CD14-positive monocyte (primary cell): ENCODE data around the gene TAGLN3. TPM values are rescaled to one million over a fixed set of nuclear protein-coding genes. Genes with fewer than 3 reads are reported as not detected.

Source experiments
- DNase-seq, 3 donors: peaks; one replicate each; pipeline ENCODE4 v3.0.0-alpha.2; 2011 to 2022
- H2AFZ ChIP-seq: 2 replicates; pipeline ENCODE4 v1.6.0; 2012; ENCODE audit warnings: mild to moderate bottlenecking, low read depth, low read length, inconsistent platforms; ENCODE audit not compliant: insufficient read depth, poor library complexity, severe bottlenecking
- H3K27ac ChIP-seq, 2 donors: 1 replicate in 1 of 2; 2 replicates in 1 of 2; pipeline ENCODE4 v1.5.1; 2012 to 2013; ENCODE audit warnings: low read length in 2 of 2, control low read depth in 1 of 2, inconsistent platforms in 1 of 2, low read depth in 1 of 2, mild to moderate bottlenecking in 1 of 2
- H3K27me3 ChIP-seq, 2 donors: one replicate each; pipeline versions ENCODE4 v1.6.0 to v1.6.1; 2011 to 2013; ENCODE audit warnings: low read length in 2 of 2; ENCODE audit not compliant: control insufficient read depth in 2 of 2, insufficient read depth in 2 of 2
- H3K36me3 ChIP-seq, 2 donors: replicated peaks in 1 of 2; 1 replicate in 1 of 2; 2 replicates in 1 of 2; pipeline versions ENCODE4 v1.5.1 to v1.6.1; 2012 to 2013; ENCODE audit warnings: low read length in 2 of 2, control low read depth in 1 of 2, inconsistent platforms in 1 of 2, mild to moderate bottlenecking in 1 of 2; ENCODE audit not compliant: insufficient read depth in 2 of 2, control insufficient read depth in 1 of 2
- H3K4me1 ChIP-seq, 2 donors: 1 replicate in 1 of 2; 2 replicates in 1 of 2; pipeline versions ENCODE4 v1.5.1 to v1.6.1; 2012 to 2013; ENCODE audit warnings: low read length in 2 of 2, control low read depth in 1 of 2, inconsistent platforms in 1 of 2, mild to moderate bottlenecking in 1 of 2, moderate library complexity in 1 of 2; ENCODE audit not compliant: insufficient read depth in 2 of 2, control insufficient read depth in 1 of 2
- H3K4me2 ChIP-seq: replicated peaks from 2 replicates; pipeline ENCODE3; 2012; ENCODE audit warnings: low read length, moderate library complexity, mild to moderate bottlenecking; ENCODE audit not compliant: poor library complexity, severe bottlenecking; ENCODE audit errors: extremely low read depth
- H3K4me3 ChIP-seq, 3 experiments: fragments of 200-600 bp in 1 of 3; sonication (generic) in 1 of 3; replicated peaks in 1 of 3; 1 replicate in 2 of 3; 2 replicates in 1 of 3; pipeline ENCODE4 v1.5.1; 2011 to 2013; ENCODE audit warnings: low read length in 3 of 3, mild to moderate bottlenecking in 3 of 3, control low read depth in 2 of 3, low read depth in 2 of 3, inconsistent platforms in 1 of 3, moderate library complexity in 1 of 3
- H3K79me2 ChIP-seq: 2 replicates; pipeline ENCODE4 v1.6.0; 2012; ENCODE audit warnings: mild to moderate bottlenecking, control low read depth, inconsistent platforms, low read length, moderate library complexity; ENCODE audit not compliant: insufficient read depth
- H3K9ac ChIP-seq: 2 replicates; pipeline ENCODE4 v1.6.0; 2017; ENCODE audit warnings: low read length, mild to moderate bottlenecking; ENCODE audit not compliant: insufficient read depth, poor library complexity, severe bottlenecking
- H3K9me3 ChIP-seq, 2 donors: replicated peaks in 1 of 2; 1 replicate in 1 of 2; 2 replicates in 1 of 2; pipeline versions ENCODE4 v1.5.1 to v1.6.1; 2012 to 2013; ENCODE audit warnings: low read length in 2 of 2, control low read depth in 1 of 2; ENCODE audit not compliant: control insufficient read depth in 1 of 2, insufficient read depth in 1 of 2
- H4K20me1 ChIP-seq: 2 replicates; pipeline ENCODE4 v1.6.0; 2012; ENCODE audit warnings: mild to moderate bottlenecking, low read length, control low read depth, moderate library complexity; ENCODE audit not compliant: insufficient read depth
- H3K27ac Mint-ChIP-seq, 7 donors: one replicate each; pipeline ENCODE4 v1.8.0; 2020; ENCODE audit warnings: mild to moderate bottlenecking in 7 of 7, mixed read lengths in 7 of 7, moderate library complexity in 6 of 7, inconsistent platforms in 2 of 7
- H3K27me3 Mint-ChIP-seq, 3 donors: one replicate each; pipeline ENCODE4 v1.8.0; 2021 to 2022; ENCODE audit warnings: low read depth in 3 of 3, mild to moderate bottlenecking in 3 of 3, mixed read lengths in 3 of 3, moderate library complexity in 3 of 3, inconsistent platforms in 1 of 3
- H3K36me3 Mint-ChIP-seq, 2 donors: one replicate each; pipeline ENCODE4 v1.8.0; 2020; ENCODE audit warnings: mixed read lengths in 2 of 2, inconsistent platforms in 1 of 2, mild to moderate bottlenecking in 1 of 2
- H3K4me1 Mint-ChIP-seq: one replicate; pipeline ENCODE4 v1.8.0; 2020; ENCODE audit warnings: mild to moderate bottlenecking, mixed read lengths
- H3K4me3 Mint-ChIP-seq, 2 donors: one replicate each; pipeline ENCODE4 v1.8.0; 2020; ENCODE audit warnings: mild to moderate bottlenecking in 2 of 2, mixed read lengths in 2 of 2, moderate library complexity in 1 of 2
- H3K9me3 Mint-ChIP-seq, 7 donors: one replicate each; pipeline ENCODE4 v1.8.0; 2020 to 2022; ENCODE audit warnings: mixed read lengths in 7 of 7, mild to moderate bottlenecking in 6 of 7, moderate library complexity in 6 of 7, inconsistent platforms in 2 of 7
- CTCF ChIP-seq: fragments of 200-600 bp; IDR thresholded peaks from one replicate; pipeline ENCODE4 v1.8.0; 2022; ENCODE audit warnings: antibody characterized with exemption, mild to moderate bottlenecking
- WGBS: methylation state at CpG from one replicate; pipeline ENCODE4 v1.1.5; 2013; ENCODE audit warnings: missing lambda C conversion rate; ENCODE audit not compliant: insufficient coverage; 5-methylcytosine and 5-hydroxymethylcytosine counted together
- intact Hi-C, 2 donors: fragments of 100-400 bp; cut with micrococcal nuclease; formaldehyde crosslinking; loops; one replicate each; pipeline versions ENCODE4 v1.15.0 to v1.15.1; 2023
- polyA plus RNA-seq, 3 donors: library from polyadenylated mRNA; depleted of rRNA in 1 of 3; unstranded in 2 of 3; stranded (reverse) in 1 of 3; fragments of 300-500 nt in 2 of 3; fragments of >200 nt in 1 of 3; fragmentation: Illumina TruSeq in 2 of 3; gene quantifications; 1 replicate in 2 of 3; 2 replicates in 1 of 3; pipeline ENCODE4 v1.2.3, GENCODE V29; 2012 to 2021

Gene TAGLN3
- polyA plus RNA-seq, 3 donors, result not detected

- H3K27me3 ChIP-seq, result no peaks in the 10 kb centered on the region
- no peak overlapping the region for H2AFZ ChIP-seq
- Mint-ChIP-seq H3K4me1 (no peaks in the 10 kb centered on the region), H3K27ac (no peak overlapping the region), H3K4me3 (no peak overlapping the region), H3K9me3 (no peaks in the 10 kb centered on the region), H3K27me3 (no peaks in the 10 kb centered on the region), H3K36me3 (no peaks in the 10 kb centered on the region)
- H3K9ac ChIP-seq, result no peak overlapping the region
- H3K4me2 ChIP-seq, result no peak overlapping the region
- intact Hi-C loops, result no loop called here
- H3K4me1 ChIP-seq, result no peaks in the 10 kb centered on the region
- DNase-seq, result no peak
- no CpG with 5 or more reads among the region's 1 CpG for WGBS
- H3K4me3 ChIP-seq, result no peak overlapping the region
- H4K20me1 ChIP-seq, result no peaks in the 10 kb centered on the region
- H3K36me3 ChIP-seq, result no peaks in the 10 kb centered on the region
- no peak overlapping the region for H3K27ac ChIP-seq
- no peak for TF ChIP-seq CTCF
- no peaks in the 10 kb centered on the region for H3K79me2 ChIP-seq
- no peaks in the 10 kb centered on the region for H3K9me3 ChIP-seq
Observed at GRCh38 chr3:111955876-111956275, 42.8 kb upstream of the TAGLN3 start.

- H3K9me3 ChIP-seq, result no peaks in the 10 kb centered on the region
- 94% methylated on average over 3 of the region's 3 CpGs for WGBS
- no peaks in the 10 kb centered on the region for H4K20me1 ChIP-seq
- H3K27ac Mint-ChIP-seq, result no peak overlapping the region
- H3K27me3 Mint-ChIP-seq, result no peaks in the 10 kb centered on the region
- H3K4me1 ChIP-seq, result no peaks in the 10 kb centered on the region
- no peaks in the 10 kb centered on the region for H3K79me2 ChIP-seq
- H3K4me3 ChIP-seq, result no peak overlapping the region
- no peak for TF ChIP-seq CTCF
- no peaks in the 10 kb centered on the region for H3K9me3 Mint-ChIP-seq
- no peaks in the 10 kb centered on the region for H3K4me1 Mint-ChIP-seq
- H3K4me2 ChIP-seq, result no peak overlapping the region
- DNase-seq, result no peak
- intact Hi-C loops, result no loop called here
- H3K4me3 Mint-ChIP-seq, result no peak overlapping the region
- no peak overlapping the region for H2AFZ ChIP-seq
- no peaks in the 10 kb centered on the region for H3K36me3 ChIP-seq
- no peak overlapping the region for H3K9ac ChIP-seq
- H3K27ac ChIP-seq, result no peak overlapping the region
- H3K27me3 ChIP-seq, result no peaks in the 10 kb centered on the region
- H3K36me3 Mint-ChIP-seq, result no peaks in the 10 kb centered on the region
Observed at GRCh38 chr3:111956449-111956848, 42.3 kb upstream of the TAGLN3 start.
